ENCODE data around the gene KCNE1.
A peak's percentile ranks its signal among the peaks of the same experiment; 100 is the strongest.

KCNE1 gene

DNA sequence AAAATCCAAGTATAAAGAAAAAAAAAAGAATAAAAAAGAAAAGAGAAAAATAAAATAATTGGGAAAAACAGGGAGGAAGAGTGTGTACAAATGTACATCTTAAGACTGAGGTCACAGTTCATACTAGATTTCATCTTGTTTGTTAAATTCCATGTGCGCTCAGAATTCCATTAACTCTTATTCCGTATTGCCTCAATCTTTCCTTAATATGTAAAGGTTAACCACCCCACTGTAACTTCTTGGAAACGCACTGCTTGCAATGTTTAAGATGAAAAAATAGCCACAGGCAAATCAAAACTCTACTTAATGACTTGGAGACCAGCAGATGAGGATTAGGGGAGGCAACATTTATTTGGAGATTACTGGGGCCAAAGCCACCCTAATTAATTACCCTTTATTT, 23.9 kb upstream of the KCNE1 start:
- no peak for DNase-seq

DNA sequence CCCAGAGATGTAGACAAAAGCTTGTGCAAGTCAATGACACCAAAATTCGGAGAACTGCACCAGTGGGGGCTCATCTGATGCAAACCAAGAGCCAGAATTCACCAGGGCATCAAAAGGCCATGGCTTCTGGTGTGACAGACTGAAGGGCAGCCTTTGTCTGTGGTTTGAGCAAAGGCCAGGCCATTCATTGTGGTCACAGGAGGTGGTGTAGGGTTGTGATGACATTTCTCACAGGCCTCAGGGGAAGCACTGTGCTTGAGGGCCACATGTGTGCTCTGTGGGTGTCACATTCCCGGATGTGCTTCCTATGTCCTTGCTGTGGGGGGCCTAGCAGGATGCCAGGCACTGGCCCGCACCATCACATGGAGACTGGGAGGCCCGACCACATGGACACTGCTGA, 22.5 kb upstream of the KCNE1 start:
- DNase-seq = no peak

DNA sequence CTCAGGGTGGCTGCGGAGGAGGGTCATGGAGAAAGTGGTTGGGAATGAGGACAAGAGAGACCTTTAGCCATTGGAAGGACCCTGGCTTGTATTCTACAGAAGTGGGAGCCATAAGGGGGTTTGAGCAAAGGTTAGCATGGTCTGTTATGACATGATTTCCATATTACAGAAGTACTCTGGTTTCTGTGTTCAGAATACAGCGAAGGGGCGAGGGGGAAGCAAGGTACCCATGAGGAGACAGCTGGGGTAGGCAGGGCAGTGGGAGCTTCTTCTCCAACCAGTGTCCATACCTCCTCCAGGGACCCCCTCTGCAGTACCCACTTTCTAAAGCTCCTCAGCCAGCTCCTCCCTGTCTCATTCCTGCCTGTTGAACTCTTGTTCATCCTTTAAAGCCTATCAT, 21.9 kb upstream of the KCNE1 start:
- no peak for DNase-seq

DNA sequence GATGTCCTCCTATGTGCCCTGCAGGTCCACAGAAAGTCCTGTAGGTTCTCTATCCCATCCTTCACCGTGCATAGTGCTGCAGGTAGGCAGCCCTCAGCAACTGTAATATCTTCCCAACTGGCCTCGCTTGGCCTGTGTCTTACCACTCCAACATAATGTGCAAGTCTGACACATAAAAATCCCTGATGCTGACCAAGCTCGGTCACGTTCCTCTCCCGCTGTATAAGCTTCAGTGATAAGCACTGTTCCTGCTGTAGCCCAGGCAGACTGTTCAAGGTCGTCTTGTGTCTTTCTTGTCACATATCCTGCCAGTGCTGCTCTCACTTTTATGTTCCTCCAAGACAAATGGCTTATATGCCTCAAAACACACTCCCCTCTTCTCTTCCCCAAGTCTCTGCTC, 19.4 kb upstream of the KCNE1 start:
- DNase-seq = no peak

DNA sequence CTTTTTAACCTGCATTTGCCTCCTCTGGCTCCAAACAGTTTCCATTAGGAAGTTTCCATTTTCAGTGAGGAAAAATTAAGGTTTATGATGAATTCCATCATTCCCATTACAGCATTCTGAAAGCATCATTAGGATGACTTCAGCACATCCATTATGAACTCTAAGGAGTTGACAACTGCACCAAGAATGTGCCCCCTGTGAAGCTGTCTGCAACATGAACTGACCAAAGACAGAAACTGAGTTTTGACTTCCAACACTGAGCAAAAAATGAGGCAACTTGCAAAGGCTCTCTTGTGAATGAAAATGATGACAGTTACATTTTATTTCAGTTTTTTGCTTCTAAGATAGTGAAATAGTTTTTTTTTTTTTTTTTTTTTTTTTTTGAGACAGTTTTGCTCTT, 18.3 kb upstream of the KCNE1 start:
- DNase-seq = no peak

DNA sequence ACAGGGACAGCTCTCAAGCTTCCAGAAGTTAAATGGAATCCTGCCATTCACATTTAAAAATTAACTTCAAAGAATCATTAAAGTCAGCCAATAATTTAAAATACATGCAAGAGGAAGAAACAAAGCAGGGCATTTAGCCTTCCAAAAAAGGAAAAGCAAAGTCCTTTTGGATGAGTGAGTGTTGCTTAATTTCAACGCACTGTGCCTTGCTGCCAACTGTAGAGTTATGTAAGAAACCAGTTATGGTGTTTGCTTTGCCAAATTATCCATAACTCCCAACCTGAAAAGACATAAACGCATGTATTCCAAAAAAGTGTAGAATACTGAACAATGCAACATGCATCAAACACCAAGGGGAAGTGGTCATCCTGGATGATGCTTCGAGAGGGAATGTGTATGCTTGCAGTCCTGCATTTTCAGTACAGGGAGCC, 16.1 kb upstream of the KCNE1 start:
- DNase-seq = no peak

DNA sequence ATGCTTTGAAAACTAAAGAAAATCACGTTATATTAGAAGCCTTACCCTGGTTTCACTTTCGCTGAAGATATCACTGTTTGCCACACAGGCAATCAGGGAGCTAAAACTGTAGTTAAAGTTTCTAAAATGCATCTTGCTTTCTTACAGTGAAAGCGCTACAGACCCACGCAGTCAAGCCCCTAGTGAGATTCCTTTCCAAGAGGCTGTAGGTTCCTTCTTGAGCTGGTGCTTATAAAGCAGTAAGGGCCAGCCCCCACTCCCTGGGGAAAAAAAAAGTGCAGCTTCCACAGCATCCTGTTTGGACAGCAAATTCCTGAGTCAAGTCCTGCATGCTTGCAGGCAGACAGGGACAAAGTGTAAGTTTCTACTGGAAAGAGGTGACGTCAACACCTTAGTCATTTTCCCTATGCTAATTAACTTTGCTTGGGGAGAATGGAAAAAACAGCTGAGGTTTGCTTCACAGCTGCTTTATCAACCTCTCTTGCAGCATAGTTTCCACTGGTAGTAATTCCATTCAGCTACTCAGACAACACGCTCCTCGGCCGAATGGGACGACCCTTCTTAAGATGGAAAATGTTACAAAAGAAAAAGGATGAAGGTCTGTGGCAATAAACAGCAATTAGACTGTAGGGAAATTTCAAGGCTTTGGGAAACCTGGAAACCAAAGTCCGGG, 14.7 kb upstream of the KCNE1 start:
- DNase-seq = no peak

DNA sequence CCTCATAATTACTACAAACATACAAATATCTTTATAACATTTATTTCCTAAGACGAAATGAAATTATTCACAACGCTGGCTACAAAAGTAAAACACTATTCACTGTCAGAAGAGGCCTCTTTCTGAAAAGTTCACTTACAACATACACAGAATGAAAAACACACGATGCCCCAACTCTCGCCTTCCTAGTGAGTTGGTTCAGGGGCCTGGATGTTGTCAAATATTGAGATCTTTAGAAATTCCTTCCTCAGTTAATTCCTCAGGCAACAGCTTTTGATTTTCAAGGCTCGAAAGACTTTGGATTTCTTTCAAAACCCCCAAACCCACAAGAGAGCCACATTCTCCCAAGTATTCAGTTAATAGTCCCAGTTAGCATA, 14.2 kb upstream of the KCNE1 start:
- DNase-seq = no peak

DNA sequence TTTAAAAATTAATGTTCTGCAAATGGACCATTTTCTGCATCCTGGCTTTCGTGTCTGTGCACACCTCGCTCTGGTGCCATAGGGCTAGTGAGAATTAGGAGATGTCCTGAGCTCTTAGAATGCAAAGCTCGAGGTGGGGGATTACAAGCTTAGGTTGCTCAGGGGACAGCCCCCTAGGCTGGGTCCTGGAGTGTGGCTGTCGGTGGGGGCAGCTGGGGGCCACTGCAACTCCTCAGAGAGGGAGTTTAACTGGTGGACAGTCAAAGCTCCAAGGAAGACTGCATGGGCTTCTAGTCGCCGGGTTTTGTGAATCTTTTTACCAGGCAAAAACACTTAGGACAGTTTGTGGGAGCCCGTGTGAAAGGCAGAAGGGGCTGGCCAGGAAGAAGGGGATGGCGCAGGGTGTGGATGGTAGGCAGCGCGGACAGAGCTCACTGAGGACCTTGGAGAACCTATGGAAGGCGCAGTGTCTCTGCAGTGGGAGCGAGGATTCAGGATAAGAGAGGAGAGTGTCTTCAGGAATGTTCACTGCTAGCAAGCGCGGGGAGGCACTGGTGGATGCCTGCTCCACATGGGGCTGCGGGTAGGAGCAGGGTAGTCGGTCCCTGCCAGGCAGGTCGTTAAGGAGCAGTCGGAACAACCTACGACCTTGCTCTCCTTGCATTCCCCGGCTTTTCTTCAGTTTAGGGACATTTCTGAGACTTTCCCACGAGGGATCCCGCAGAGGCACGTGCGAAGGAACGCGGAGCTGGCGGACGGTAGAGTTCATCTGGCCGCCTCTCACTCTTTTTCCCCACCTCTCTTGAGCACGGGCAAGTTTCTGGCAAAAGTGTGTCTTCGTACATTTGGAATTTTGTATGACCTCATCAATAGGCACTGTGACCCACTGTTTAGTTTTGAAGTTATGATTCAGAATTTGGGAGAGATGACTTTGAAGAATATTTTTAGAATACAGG, 12.9 kb upstream of the KCNE1 start:
- no peak for DNase-seq

DNA sequence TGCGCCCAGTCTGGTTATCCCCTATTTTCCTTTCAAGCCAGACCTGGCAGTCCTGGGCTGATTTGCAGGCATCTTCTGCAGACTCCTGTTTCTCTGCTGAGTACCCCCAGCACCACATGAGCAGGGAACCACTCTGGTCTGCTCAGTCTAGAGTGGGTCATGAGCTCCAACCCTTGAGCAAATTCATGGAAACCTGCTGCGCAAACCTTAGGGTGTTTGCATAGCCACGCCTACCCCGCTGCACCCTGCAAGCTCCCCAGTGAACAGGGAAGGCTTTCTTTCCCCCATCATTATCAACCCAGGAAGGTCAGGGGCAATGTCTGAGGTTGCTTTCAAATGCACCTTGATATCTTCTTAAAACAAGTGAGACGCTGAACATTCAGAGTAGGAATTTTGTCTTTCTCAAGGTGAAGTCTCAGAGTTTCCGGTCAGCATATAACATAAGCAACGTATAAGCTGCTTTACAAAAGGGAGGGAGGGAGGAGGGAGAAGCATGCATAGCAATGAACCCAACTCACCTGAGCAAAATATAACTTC, 11.1 kb upstream of the KCNE1 start:
- DNase-seq = no peak

DNA sequence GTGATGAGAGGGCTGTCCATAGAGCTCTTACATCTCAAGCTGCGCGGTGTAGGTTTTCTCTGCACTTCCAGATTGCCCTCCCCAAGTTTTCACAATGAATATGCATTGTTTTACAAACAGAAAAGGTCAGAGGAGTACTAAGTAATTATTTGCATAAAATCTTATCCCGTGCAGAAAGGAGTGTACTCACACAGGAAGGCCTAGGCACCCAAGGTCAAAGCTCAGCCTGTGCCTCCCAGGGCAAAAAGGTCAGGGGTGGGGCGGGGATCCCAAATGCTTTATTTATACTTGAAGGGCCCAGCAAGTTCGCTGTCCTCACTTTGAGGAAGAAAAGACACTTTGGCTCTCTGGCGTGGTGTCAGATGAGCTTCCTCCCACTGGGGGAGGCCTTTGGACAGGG, 10.3 kb upstream of the KCNE1 start:
- no peak for DNase-seq

DNA sequence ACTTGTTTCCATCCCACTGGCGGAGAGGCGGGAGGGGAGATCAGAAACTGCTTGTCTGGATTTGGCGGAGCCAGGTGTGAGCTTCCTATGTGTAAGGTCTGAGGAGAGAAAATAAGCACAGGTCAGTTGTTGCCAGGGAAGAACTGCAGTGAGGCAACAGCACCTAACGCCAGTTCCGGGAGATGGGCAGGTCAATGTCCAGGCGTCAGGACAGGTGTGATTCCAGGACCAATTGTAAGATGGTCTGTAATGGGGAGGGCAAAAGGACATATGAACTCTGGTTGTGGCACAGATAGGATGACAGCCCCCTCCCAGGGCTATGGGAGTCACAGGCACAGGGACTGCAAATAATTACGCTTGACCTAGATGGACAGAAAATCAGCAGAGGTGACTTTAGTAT, 9.6 kb upstream of the KCNE1 start:
- DNase-seq = no peak

DNA sequence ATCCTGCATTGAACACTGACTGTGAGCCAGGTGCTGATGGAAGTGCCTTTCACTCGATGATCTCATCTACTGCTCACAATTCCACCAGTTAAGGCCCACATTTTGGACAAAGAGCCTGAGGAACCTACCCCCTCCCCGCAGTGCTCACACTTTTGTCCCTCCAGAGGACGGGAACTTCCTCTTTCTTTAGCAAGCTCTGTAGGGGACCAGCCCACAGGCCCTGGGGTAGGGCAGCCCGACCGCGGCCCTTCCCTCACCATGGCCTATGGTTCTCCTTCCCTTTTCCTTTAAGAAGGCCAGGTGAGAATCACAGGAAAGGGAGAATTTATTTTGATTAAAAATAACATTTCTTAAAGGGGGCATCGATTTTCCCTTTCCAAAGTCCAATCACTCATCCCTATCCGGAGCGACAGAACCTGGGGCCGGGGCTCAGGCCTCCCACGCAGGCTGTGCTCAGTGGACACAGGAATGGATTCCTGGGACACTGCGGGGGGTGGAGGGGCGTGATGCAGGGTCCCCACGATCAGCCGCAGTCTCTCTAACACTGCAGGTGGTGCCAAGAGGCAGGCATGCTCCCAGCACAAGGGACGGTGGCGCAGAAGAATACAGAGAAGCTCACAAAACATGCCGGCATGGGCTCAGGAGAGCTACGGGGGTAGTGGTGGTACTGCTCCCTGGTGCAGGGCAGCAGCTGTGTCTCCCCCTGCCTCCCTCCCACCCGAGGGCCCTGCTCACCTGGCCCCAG, 8.9 kb upstream of the KCNE1 start:
- DNase-seq = no peak

DNA sequence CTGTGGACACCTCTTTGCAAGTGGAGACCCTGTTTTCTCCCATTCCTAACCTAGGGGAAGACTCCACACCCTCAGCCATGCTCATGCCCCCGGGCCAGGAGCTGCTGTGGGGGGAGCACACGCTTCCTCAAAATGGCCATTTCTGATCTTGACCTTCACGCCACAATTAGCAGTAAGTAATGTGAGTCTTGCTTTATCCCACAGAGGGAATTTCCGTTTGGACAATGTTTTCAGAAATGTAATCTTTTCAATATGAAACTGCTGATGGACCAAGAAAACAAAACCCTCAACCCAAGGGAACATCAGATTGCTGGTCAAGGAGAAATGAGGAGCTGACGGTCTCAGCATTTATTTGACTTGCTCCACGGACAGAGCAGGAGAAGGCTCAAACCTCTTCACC, 8.3 kb upstream of the KCNE1 start:
- DNase-seq = no peak

DNA sequence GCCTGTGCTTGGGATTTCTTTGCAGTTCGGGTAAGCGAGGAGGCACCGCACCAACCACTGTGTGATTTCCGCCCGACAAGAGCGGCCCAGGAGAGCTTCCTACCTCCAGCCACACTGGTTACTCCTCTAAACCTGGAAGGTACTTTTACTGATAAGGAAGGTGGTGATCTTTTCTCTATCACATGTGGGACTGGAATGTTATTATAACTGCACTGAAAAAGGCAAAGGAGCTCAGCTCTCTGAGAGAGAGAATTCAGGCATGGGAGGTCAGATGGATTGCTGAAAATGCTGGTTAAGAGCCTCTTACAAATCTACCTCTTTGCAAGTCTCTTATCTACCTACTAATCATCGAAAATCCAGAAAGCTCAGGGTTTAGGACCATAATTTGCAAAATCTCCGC, 7.7 kb upstream of the KCNE1 start:
- DNase-seq = no peak

DNA sequence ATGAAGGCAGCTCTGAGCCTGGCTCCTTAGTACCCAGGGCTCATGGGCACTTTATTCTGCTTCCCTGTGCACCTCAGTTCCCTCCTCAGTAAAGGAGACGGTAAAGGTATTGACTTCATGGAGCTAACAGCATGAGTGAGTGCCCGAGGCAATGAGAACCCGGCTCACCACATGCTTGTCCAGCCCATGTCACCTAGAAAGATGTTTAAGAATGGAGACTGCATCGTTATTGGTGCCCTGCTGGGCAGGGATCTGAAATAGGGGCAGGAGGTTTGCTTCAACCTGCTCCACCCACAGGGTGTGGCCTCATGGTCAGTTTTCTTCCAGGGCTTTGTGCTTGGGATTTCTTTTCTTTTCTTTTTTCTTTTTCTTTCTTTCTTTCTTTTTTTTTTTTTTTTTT, 7.0 kb upstream of the KCNE1 start:
- no peak for DNase-seq

DNA sequence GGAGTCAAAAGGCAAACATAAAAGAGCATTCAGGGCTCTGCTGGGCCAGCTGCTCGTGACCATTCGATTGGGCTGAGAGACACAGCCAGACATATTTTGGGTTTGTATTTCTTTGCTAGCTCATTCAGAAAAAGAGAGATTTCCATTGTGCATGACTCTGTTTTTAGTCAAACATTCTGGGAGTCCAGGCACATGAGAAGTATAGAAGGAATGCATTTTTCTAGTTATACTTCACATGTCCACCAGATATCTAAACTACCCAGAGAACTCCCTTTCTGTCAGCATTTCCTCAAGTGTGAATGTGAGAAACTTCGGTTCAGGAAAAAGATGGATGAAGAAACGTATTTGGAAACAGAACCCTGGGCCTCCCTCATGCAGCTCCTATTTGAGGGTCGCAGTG, 6.3 kb upstream of the KCNE1 start:
- DNase-seq = no peak

DNA sequence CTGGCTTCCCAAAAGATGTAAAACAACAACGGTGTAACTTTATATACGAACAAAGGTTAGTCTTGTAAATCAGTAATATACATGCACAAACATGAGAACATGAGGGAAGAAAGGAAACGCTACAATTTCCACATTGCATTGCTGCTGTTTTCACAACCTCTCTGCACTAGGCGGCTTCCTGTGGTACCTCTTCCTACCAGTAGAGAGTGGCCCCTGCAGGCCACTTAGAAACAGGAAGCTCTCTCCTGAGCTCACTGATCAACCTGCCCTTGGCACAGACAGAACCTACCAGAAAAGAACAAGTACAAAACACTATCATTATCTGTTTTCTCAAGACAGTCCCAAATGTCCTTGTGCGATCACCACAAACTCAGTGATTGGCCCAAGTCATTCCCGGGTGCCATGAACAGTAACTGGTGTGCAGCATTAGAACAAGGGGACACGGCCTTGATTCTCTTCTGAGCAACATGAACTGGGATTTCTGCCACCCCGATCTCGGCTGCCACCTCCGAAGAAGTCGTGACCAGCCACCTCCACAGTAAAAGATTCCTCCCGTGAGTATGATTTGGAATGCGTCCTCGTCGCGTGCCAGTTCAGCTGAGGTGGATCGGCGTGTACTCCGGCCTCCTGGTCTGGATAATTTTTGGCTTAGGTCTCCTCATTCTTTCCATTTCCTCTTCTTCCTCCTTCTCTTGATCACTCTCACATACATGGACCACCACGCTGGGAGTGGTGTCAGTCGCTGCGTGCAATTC, 5.7 kb upstream of the KCNE1 start:
- peak; percentile 2 for DNase-seq

DNA sequence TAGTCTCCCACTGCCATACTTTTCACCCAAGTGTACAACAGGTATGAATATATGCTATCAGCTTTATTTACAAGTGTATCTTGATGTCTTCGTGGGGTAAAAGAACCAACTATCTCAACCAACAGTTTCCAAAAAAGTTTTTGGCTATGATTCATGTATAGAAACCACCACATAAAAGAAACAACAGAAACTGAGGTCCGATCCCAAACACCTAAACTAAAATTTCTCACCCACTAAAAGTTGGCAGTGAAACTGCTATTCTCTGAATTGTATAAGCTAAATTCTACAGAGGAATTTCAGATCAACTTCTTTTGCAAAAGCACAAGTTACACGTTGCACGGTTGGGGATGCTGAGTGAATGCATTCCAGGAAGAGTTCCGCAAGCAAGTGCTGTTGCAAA, 5.0 kb upstream of the KCNE1 start:
- no peak for DNase-seq

DNA sequence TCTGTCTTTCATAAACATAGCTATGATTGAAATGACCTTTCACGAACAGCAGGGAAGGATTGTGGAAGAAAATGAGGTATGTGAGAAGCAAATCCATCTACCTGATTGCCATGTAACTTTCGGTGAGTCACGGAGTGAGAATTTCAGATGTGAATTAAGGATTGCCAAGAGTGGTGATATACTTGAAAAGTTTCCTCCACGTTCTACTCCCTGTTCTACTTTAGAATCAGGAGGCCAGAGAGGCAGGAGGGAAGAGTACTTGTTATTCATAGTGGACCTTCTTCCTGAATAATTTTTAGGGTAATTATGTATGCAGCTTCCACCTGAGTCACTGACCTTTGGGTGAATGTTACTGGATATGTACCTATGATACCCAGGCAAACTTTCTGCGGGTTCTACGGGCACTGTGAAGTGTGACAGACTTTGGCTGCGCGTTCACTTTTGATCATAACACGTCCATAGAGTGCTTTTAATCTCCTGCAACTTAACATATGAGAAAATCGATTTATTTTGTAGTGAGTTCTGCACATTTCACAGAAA, 2.6 kb upstream of the KCNE1 start:
- DNase-seq = no peak

DNA sequence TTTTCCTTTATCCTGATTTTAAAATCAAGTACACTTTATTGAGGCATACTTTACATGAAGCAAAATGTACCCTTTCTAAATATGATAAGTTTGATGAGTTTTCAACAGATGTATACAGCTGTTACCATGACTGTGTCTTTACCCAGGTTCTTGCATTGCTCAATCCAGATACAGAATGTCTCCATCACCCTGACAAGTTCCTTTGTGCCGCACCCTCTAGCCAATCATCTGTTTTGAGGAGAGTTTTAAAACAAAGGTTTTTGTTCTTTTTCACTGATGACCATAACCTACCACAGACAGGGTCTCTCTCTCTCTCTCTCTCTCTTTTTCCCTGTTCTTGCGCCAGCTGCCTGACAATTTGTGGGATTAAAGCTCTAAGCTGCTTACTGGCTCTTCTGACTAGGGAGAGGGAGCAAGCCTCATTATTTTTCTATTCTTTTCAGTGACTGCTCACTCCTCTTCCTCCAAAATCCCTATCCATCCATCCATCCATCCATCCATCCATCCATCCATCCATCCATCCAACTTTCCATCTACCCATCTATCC, 1.2 kb upstream of the KCNE1 start:
- DNase-seq = no peak

DNA sequence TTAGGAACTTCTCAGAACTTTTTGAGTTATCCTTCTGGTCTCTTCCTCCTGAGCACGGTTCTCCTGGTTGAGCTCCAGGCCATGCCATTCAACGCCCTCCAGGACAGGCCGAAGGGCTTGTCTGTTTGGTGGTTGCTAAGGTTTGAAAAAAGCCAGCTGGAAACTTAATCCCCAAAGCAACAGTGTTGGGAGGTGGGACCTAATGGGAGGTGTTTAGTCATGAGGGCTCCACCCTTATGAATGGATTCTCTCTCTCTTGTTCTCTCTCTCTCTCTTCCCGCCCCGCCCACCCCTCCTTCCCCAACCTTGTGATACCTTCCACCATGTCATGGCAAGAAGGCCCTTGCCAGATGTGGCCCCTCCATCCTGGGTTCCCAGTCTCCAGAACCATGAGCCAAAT, 829 bp downstream of the KCNE1 start:
- no peak for DNase-seq

Measured in NCI-H1092 (cell line).